Stimulated activated CD8-positive, alpha-beta memory T cell treated with anti-CD3 and anti-CD28 coated beads, Interleukin-7, amount 100 ng/mL, for 4 hours (primary cell): ENCODE measurements around the gene NMD3.
"Not testable (repeated sequence)": the region's sequence is repeated elsewhere in the genome, so short reads cannot be mapped to it uniquely, and the experiment has no call there.

Source experiments
- DNase-seq, 2 donors: peaks; one replicate each; pipeline ENCODE4 v3.0.0-alpha.2; 2020; ENCODE audit warnings: low read depth in 2 of 2

NMD3 gene

GRCh38 chr3:161220850-161221753 lies at the start of gene NMD3:
Gene NMD3, plus strand, starts transcription at chr3:161221311. Its CDS starts 703 bp downstream, at chr3:161222014.
- peak; percentile 83 to 88 for DNase-seq

- no peak for DNase-seq
These were observed 49.2 kb upstream of the NMD3 start for GRCh38 chr3:161171639-161172552.

- no peak for DNase-seq
These were observed 45.6 kb upstream of the NMD3 start for GRCh38 chr3:161175506-161175905.

GRCh38 chr3:161177991-161178390 lies 43.1 kb upstream of the NMD3 start:
- DNase-seq, result no peak

GRCh38 chr3:161181371-161181770 lies 39.7 kb upstream of the NMD3 start:
- DNase-seq, result not testable (repeated sequence)

GRCh38 chr3:161187046-161187445 lies 34.1 kb upstream of the NMD3 start:
- no peak for DNase-seq

- no peak for DNase-seq
These were observed 23.0 kb upstream of the NMD3 start for GRCh38 chr3:161197855-161198850.

- DNase-seq, result no peak
These were observed 21.2 kb upstream of the NMD3 start for GRCh38 chr3:161199926-161200325.

- no peak for DNase-seq
These were observed 17.5 kb upstream of the NMD3 start for GRCh38 chr3:161203485-161204098.

- DNase-seq, result no peak
These were observed 12.2 kb upstream of the NMD3 start for GRCh38 chr3:161208931-161209330.

GRCh38 chr3:161212171-161212771 lies 8.8 kb upstream of the NMD3 start:
- DNase-seq, result no peak

- no peak for DNase-seq
These were observed 8.2 kb upstream of the NMD3 start for GRCh38 chr3:161212906-161213305.

GRCh38 chr3:161213644-161214043 lies 7.5 kb upstream of the NMD3 start:
- DNase-seq, result no peak

- no peak for DNase-seq
These were observed 5.9 kb upstream of the NMD3 start for GRCh38 chr3:161215185-161215584.

GRCh38 chr3:161217496-161217895 lies 3.6 kb upstream of the NMD3 start:
- no peak for DNase-seq

GRCh38 chr3:161219495-161219894 lies 1.6 kb upstream of the NMD3 start:
- no peak for DNase-seq

GRCh38 chr3:161221806-161222600 lies 892 bp downstream of the NMD3 start:
- no peak for DNase-seq

GRCh38 chr3:161222662-161223061 lies 1.6 kb downstream of the NMD3 start:
- DNase-seq, result no peak

GRCh38 chr3:161224786-161225185 lies 3.7 kb downstream of the NMD3 start:
- no peak for DNase-seq
